CD4-positive, CD25-positive, alpha-beta regulatory T cell (primary cell): ENCODE measurements around the gene KCNAB1. TPM values are rescaled to one million over a fixed set of nuclear protein-coding genes. Genes with fewer than 3 reads are reported as not detected.
"Not testable (repeated sequence)": the region's sequence is repeated elsewhere in the genome, so short reads cannot be mapped to it uniquely, and the experiment has no call there.

Experiments
- ATAC-seq, 2 donors: fragments of 150-1000 bp; cut with Tn5 transposase; one replicate each; pipeline ENCODE4 v1.10.0; 2021; ENCODE audit warnings: low read depth in 2 of 2, moderate number of reproducible peaks in 2 of 2, moderate library complexity in 1 of 2
- DNase-seq, 3 donors: peaks; one replicate each; pipeline versions ENCODE4 v3.0.0 to v3.0.0-alpha.2; 2012 to 2022; ENCODE audit warnings: mixed read lengths in 1 of 3
- H3K27ac ChIP-seq: one replicate; pipeline ENCODE4 v1.7.0; 2013; ENCODE audit warnings: mild to moderate bottlenecking, low read length; ENCODE audit not compliant: insufficient read depth, poor library complexity, severe bottlenecking
- H3K27me3 ChIP-seq: one replicate; pipeline ENCODE4 v1.7.0; 2013; ENCODE audit warnings: low read length; ENCODE audit not compliant: control insufficient read depth, insufficient read depth
- H3K36me3 ChIP-seq: one replicate; pipeline ENCODE4 v1.7.0; 2013; ENCODE audit warnings: mild to moderate bottlenecking, low read length, moderate library complexity; ENCODE audit not compliant: control insufficient read depth, insufficient read depth
- H3K4me1 ChIP-seq: 2 replicates; pipeline ENCODE4 v1.7.0; 2013; ENCODE audit warnings: mild to moderate bottlenecking, low read length; ENCODE audit not compliant: insufficient read depth, control insufficient read depth, poor library complexity, severe bottlenecking
- H3K4me3 ChIP-seq: one replicate; pipeline ENCODE4 v1.7.0; 2013; ENCODE audit warnings: low read depth, mild to moderate bottlenecking, low read length, moderate library complexity
- H3K9me3 ChIP-seq, 2 experiments: 1 replicate in 1 of 2; 2 replicates in 1 of 2; pipeline ENCODE4 v1.7.0; 2013; ENCODE audit warnings: low read length in 2 of 2, mild to moderate bottlenecking in 1 of 2, moderate library complexity in 1 of 2; ENCODE audit not compliant: control insufficient read depth in 2 of 2
- H3K27ac Mint-ChIP-seq, 3 donors: one replicate each; pipeline ENCODE4 v1.8.0; 2020 to 2022; ENCODE audit warnings: mild to moderate bottlenecking in 3 of 3, mixed read lengths in 3 of 3, moderate library complexity in 2 of 3
- H3K27me3 Mint-ChIP-seq: one replicate; pipeline ENCODE4 v1.8.0; 2022; ENCODE audit warnings: mild to moderate bottlenecking, mixed read lengths
- H3K36me3 Mint-ChIP-seq: one replicate; pipeline ENCODE4 v1.8.0; 2020; ENCODE audit warnings: mixed read lengths
- H3K4me1 Mint-ChIP-seq, 4 donors: one replicate each; pipeline ENCODE4 v1.8.0; 2020 to 2022; ENCODE audit warnings: mixed read lengths in 4 of 4, mild to moderate bottlenecking in 1 of 4
- H3K4me3 Mint-ChIP-seq, 4 donors: one replicate each; pipeline ENCODE4 v1.8.0; 2020 to 2022; ENCODE audit warnings: mild to moderate bottlenecking in 4 of 4, mixed read lengths in 4 of 4, moderate library complexity in 3 of 4
- H3K9me3 Mint-ChIP-seq, 7 donors: one replicate each; pipeline ENCODE4 v1.8.0; 2020 to 2022; ENCODE audit warnings: mixed read lengths in 7 of 7, mild to moderate bottlenecking in 3 of 7, moderate library complexity in 2 of 7
- polyA plus RNA-seq, 4 donors: library from polyadenylated mRNA; unstranded; fragments of 300-500 nt; fragmentation: Illumina TruSeq; gene quantifications; one replicate each; pipeline ENCODE4 v1.2.3, GENCODE V29; 2021
- total RNA-seq: library from RNA; stranded (reverse); gene quantifications from one replicate; pipeline ENCODE4 v1.2.3, GENCODE V29; 2022

The KCNAB1 gene
- total and polyA plus RNA-seq, 5 donors from 2014 or later, result 0.08 to 0.26 (median 0.17) TPM

GRCh38 chr3:156230278-156230900 is 110.0 kb downstream of the KCNAB1 start:
- Histone ChIP-seq H3K9me3 (no peaks in the 10 kb centered on the region), H3K36me3 (no peaks in the 10 kb centered on the region), H3K27me3 (peaks cover under 1% of the 10 kb centered on the region), H3K4me1 (no peaks in the 10 kb centered on the region), H3K4me3 (no peak overlapping the region), H3K27ac (no peak overlapping the region)
- H3K27ac Mint-ChIP-seq, result no peak overlapping the region
- no peaks in the 10 kb centered on the region for H3K4me1 Mint-ChIP-seq
- H3K9me3 Mint-ChIP-seq, result peaks cover 0 to 3% (median 0%) of the 10 kb centered on the region in 7 donors
- no peak overlapping the region for H3K4me3 Mint-ChIP-seq
- peaks cover 7% of the 10 kb centered on the region for H3K27me3 Mint-ChIP-seq
- no peaks in the 10 kb centered on the region for H3K36me3 Mint-ChIP-seq
- DNase-seq, result no peak
- no peak for ATAC-seq

- H3K27me3 ChIP-seq, H3K4me3 ChIP-seq, H3K27ac Mint-ChIP-seq, H3K9me3 ChIP-seq, ATAC-seq, DNase-seq, H3K4me3 Mint-ChIP-seq, H3K36me3 Mint-ChIP-seq, H3K36me3 ChIP-seq, H3K4me1 ChIP-seq, H3K4me1 Mint-ChIP-seq, H3K27ac ChIP-seq, H3K27me3 Mint-ChIP-seq, H3K9me3 Mint-ChIP-seq: not testable (repeated sequence)
Observed at GRCh38 chr3:156231221-156231620, 110.8 kb downstream of the KCNAB1 start.

GRCh38 chr3:156233876-156234275 is 113.5 kb downstream of the KCNAB1 start:
- no peaks in the 10 kb centered on the region for H3K36me3 ChIP-seq
- ATAC-seq, result no peak

GRCh38 chr3:156236556-156237260 is 116.3 kb downstream of the KCNAB1 start:
- no peak for ATAC-seq
- H3K36me3 ChIP-seq, result no peaks in the 10 kb centered on the region
- Mint-ChIP-seq H3K9me3 (peaks cover 0 to 4% (median 0%) of the 10 kb centered on the region in 7 donors), H3K4me3 (no peak overlapping the region), H3K27me3 (peaks cover 11% of the 10 kb centered on the region), H3K36me3 (no peaks in the 10 kb centered on the region), H3K27ac (no peak overlapping the region), H3K4me1 (no peaks in the 10 kb centered on the region)
- no peaks in the 10 kb centered on the region for H3K4me1 ChIP-seq
- H3K9me3 ChIP-seq, result no peaks in the 10 kb centered on the region
- H3K27me3 ChIP-seq, result peaks cover 6% of the 10 kb centered on the region
- no peak overlapping the region for H3K27ac ChIP-seq
- H3K4me3 ChIP-seq, result no peak overlapping the region
- no peak for DNase-seq

More at GRCh38 chr3:156233876-156234275, 113.5 kb downstream of the KCNAB1 start:
- no peaks in the 10 kb centered on the region for H3K9me3 ChIP-seq
- H3K27me3 ChIP-seq, result peaks cover 6% of the 10 kb centered on the region
- no peak overlapping the region for H3K4me3 Mint-ChIP-seq
- peaks cover 0 to 3% (median 0%) of the 10 kb centered on the region in 7 donors for H3K9me3 Mint-ChIP-seq
- no peaks in the 10 kb centered on the region for H3K4me1 Mint-ChIP-seq
- H3K36me3 Mint-ChIP-seq, result no peaks in the 10 kb centered on the region
- H3K27ac ChIP-seq, result no peak overlapping the region
- DNase-seq, result no peak
- peaks cover 11% of the 10 kb centered on the region for H3K27me3 Mint-ChIP-seq
- no peak overlapping the region for H3K4me3 ChIP-seq
- peak overlapping the region in 1 of 3 donors; percentile 45 for H3K27ac Mint-ChIP-seq
- H3K4me1 ChIP-seq, result no peaks in the 10 kb centered on the region

- ATAC-seq (no peak), DNase-seq (no peak)
- Histone ChIP-seq H3K4me3 (no peak overlapping the region), H3K4me1 (no peaks in the 10 kb centered on the region), H3K9me3 (no peaks in the 10 kb centered on the region), H3K36me3 (no peaks in the 10 kb centered on the region), H3K27me3 (peaks cover 8% of the 10 kb centered on the region), H3K27ac (no peak overlapping the region)
- no peaks in the 10 kb centered on the region for H3K36me3 Mint-ChIP-seq
- H3K9me3 Mint-ChIP-seq, result peaks cover 0 to 3% (median 0%) of the 10 kb centered on the region in 7 donors
- peaks cover 8% of the 10 kb centered on the region for H3K27me3 Mint-ChIP-seq
- H3K27ac Mint-ChIP-seq, result no peak overlapping the region
- H3K4me1 Mint-ChIP-seq, result no peaks in the 10 kb centered on the region
- no peak overlapping the region for H3K4me3 Mint-ChIP-seq
Observed at GRCh38 chr3:156240642-156241041, 120.3 kb downstream of the KCNAB1 start.

GRCh38 chr3:156246961-156247725 is 126.8 kb downstream of the KCNAB1 start:
- Histone ChIP-seq H3K9me3 (no peaks in the 10 kb centered on the region), H3K36me3 (no peaks in the 10 kb centered on the region), H3K27ac (no peak overlapping the region), H3K27me3 (peaks cover 10% of the 10 kb centered on the region), H3K4me1 (no peaks in the 10 kb centered on the region), H3K4me3 (no peak overlapping the region)
- no peak for DNase-seq
- peaks cover 9% of the 10 kb centered on the region for H3K27me3 Mint-ChIP-seq
- H3K9me3 Mint-ChIP-seq, result peaks cover 0 to 1% (median 0%) of the 10 kb centered on the region in 7 donors
- H3K36me3 Mint-ChIP-seq, result no peaks in the 10 kb centered on the region
- no peak overlapping the region for H3K4me3 Mint-ChIP-seq
- no peaks in the 10 kb centered on the region for H3K4me1 Mint-ChIP-seq
- no peak for ATAC-seq
- no peak overlapping the region for H3K27ac Mint-ChIP-seq

GRCh38 chr3:156250550-156250949 is 130.2 kb downstream of the KCNAB1 start:
- Histone ChIP-seq H3K4me3 (no peak overlapping the region), H3K36me3 (no peaks in the 10 kb centered on the region), H3K27me3 (peaks cover 11% of the 10 kb centered on the region), H3K9me3 (no peaks in the 10 kb centered on the region), H3K27ac (no peak overlapping the region), H3K4me1 (no peaks in the 10 kb centered on the region)
- peaks cover 0 to 2% (median 0%) of the 10 kb centered on the region in 7 donors for H3K9me3 Mint-ChIP-seq
- H3K27ac Mint-ChIP-seq, result no peak overlapping the region
- DNase-seq (no peak), ATAC-seq (no peak)
- no peaks in the 10 kb centered on the region for H3K4me1 Mint-ChIP-seq
- H3K36me3 Mint-ChIP-seq, result no peaks in the 10 kb centered on the region
- H3K27me3 Mint-ChIP-seq, result peaks cover 11% of the 10 kb centered on the region
- H3K4me3 Mint-ChIP-seq, result no peak overlapping the region
